SU-DHL-6 (cell line): ENCODE data around the gene PCGF5.
"Not testable (repeated sequence)": the region's sequence is repeated elsewhere in the genome, so short reads cannot be mapped to it uniquely, and the experiment has no call there.

ENCODE experiments used
- H2AFZ ChIP-seq: fragments of 200-600 bp; sonication (generic); 2 replicates; pipeline ENCODE4 v1.6.1; 2014; ENCODE audit warnings: low read depth, mild to moderate bottlenecking, moderate library complexity, mixed read lengths, antibody characterized with exemption, low read length; ENCODE audit not compliant: severe bottlenecking
- H3F3A ChIP-seq: fragments of 200-600 bp; shearing (Covaris generic); 2 replicates; pipeline ENCODE4 v1.6.0; 2016; ENCODE audit warnings: antibody characterized with exemption, mild to moderate bottlenecking; ENCODE audit not compliant: insufficient read depth
- H3K27ac ChIP-seq: fragments of 200-600 bp; sonication (generic); 2 replicates; pipeline ENCODE4 v1.5.1; 2016; ENCODE audit warnings: low read depth, mild to moderate bottlenecking, low read length, moderate library complexity, mixed read lengths
- H3K27me3 ChIP-seq: fragments of 200-600 bp; sonication (generic), shearing (Covaris generic); 2 replicates; pipeline ENCODE4 v1.6.0; 2014; ENCODE audit warnings: mild to moderate bottlenecking, low read length
- H3K36me3 ChIP-seq: fragments of 200-600 bp; sonication (generic); 2 replicates; pipeline ENCODE4 v1.6.1; 2014; ENCODE audit warnings: mild to moderate bottlenecking, low read length, mixed read lengths
- H3K4me2 ChIP-seq: fragments of 300-600, 200-600 bp; shearing (Covaris generic), sonication (generic); 2 replicates; pipeline ENCODE4 v1.6.0; 2014; ENCODE audit warnings: low read length, low read depth, mild to moderate bottlenecking; ENCODE audit not compliant: poor library complexity, severe bottlenecking
- H3K4me3 ChIP-seq: fragments of 200-600 bp; sonication (generic); 2 replicates; pipeline ENCODE4 v1.5.1; 2014; ENCODE audit warnings: antibody characterized with exemption, low read length, mild to moderate bottlenecking, mixed read lengths; ENCODE audit not compliant: insufficient read depth, poor library complexity, severe bottlenecking
- H3K79me2 ChIP-seq: fragments of 200-600 bp; sonication (generic); 2 replicates; pipeline ENCODE4 v1.6.1; 2014; ENCODE audit warnings: mild to moderate bottlenecking, low read length, moderate library complexity; ENCODE audit not compliant: insufficient read depth
- H3K9ac ChIP-seq: fragments of 200-600 bp; sonication (generic); 2 replicates; pipeline ENCODE4 v1.7.0; 2014; ENCODE audit warnings: mild to moderate bottlenecking, low read length
- H3K9me2 ChIP-seq: fragments of 200-600 bp; sonication (generic); replicated peaks from 2 replicates; pipeline ENCODE4 v1.6.1; 2014; ENCODE audit warnings: low read length; ENCODE audit not compliant: insufficient read depth
- H3K9me3 ChIP-seq: fragments of 200-600 bp; sonication (generic); 2 replicates; pipeline ENCODE4 v1.6.1; 2014; ENCODE audit warnings: low read length, mixed read lengths; ENCODE audit not compliant: insufficient read depth
- H4K20me1 ChIP-seq: fragments of 200-600 bp; sonication (generic); 2 replicates; pipeline ENCODE4 v1.6.1; 2014; ENCODE audit warnings: low read depth, mild to moderate bottlenecking, antibody characterized with exemption, low read length, moderate library complexity, mixed read lengths
- EZH2phosphoT487 ChIP-seq: fragments of 200-600 bp; sonication (generic), shearing (Covaris generic); conservative IDR thresholded peaks from 2 replicates; pipeline ENCODE4 v1.6.1; 2018; ENCODE audit warnings: mild to moderate bottlenecking, antibody characterized with exemption, low read length, moderate library complexity, mixed read lengths
- TF ChIP-seq, protein P1 (sequence below): fragments of 200-600 bp; sonication (generic); IDR thresholded peaks from one replicate; pipeline ENCODE4 v1.5.1; 2017; ENCODE audit warnings: antibody characterized with exemption, mild to moderate bottlenecking, low read length, moderate library complexity; ENCODE audit not compliant: insufficient read depth, poor library complexity, severe bottlenecking

PCGF5 gene

DNA sequence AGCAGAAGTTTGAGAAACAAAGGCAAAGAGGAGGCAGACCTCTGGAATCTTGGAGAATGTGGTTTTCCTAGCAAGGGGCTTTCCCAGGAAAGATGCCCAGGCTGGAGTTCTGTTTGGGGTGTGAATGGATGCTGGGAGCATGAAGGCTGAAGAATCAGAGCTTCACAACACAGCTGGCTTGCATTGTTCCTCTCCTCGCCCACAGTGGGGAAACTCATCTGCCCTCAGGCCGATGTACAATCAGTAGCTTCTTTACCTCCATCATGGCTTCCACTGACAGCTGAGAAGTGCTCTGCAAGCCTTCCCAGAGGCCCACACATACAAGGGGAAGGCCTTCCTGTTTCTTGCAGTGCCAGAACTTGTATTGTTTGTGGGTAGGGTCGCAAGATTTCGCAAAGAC lies 98.9 kb downstream of the PCGF5 start:
- H3K36me3 ChIP-seq: no peaks in the 10 kb centered on the region
- H3K27ac ChIP-seq: no peak overlapping the region
- H3K9ac ChIP-seq: no peak overlapping the region
- H3F3A ChIP-seq: no peaks in the 10 kb centered on the region
- H2AFZ ChIP-seq: no peak overlapping the region
- no peaks in the 10 kb centered on the region for H3K9me3 ChIP-seq
- no peak overlapping the region for H3K4me3 ChIP-seq
- H3K27me3 ChIP-seq: no peaks in the 10 kb centered on the region
- no peak overlapping the region for H3K4me2 ChIP-seq
- TF ChIP-seq EZH2phosphoT487: no peak
- TF ChIP-seq, protein P1, sequence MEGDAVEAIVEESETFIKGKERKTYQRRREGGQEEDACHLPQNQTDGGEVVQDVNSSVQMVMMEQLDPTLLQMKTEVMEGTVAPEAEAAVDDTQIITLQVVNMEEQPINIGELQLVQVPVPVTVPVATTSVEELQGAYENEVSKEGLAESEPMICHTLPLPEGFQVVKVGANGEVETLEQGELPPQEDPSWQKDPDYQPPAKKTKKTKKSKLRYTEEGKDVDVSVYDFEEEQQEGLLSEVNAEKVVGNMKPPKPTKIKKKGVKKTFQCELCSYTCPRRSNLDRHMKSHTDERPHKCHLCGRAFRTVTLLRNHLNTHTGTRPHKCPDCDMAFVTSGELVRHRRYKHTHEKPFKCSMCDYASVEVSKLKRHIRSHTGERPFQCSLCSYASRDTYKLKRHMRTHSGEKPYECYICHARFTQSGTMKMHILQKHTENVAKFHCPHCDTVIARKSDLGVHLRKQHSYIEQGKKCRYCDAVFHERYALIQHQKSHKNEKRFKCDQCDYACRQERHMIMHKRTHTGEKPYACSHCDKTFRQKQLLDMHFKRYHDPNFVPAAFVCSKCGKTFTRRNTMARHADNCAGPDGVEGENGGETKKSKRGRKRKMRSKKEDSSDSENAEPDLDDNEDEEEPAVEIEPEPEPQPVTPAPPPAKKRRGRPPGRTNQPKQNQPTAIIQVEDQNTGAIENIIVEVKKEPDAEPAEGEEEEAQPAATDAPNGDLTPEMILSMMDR: no peak
- H4K20me1 ChIP-seq: no peaks in the 10 kb centered on the region
- H3K79me2 ChIP-seq: no peaks in the 10 kb centered on the region
- H3K9me2 ChIP-seq: no peaks in the 10 kb centered on the region

DNA sequence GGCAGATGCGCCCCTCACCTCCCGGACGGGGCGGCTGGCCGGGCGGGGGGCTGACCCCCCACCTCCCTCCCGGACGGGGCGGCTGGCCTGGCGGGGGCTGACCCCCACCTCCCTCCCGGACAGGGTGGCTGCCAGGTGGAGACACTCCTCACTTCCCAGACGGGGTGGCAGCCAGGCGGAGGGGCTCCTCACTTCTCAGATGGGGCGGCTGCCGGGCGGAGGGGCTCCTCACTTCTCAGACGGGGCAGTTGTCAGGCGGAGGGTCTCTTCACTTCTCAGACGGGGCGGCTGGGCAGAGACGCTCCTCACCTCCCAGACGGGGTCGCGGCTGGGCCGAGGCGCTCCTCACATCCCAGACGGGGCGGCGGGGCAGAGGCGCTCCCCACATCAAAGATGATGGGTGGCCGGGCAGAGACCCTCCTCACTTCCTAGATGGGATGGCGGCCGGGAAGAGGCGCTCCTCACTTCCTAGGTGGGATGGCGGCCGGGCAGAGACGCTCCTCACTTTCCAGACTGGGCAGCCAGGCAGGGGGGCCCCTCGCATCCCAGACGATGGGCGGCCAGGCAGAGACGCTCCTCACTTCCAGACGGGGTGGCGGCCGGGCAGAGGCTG lies 102.9 kb downstream of the PCGF5 start:
- H3K4me2 ChIP-seq, H3K27me3 ChIP-seq, H4K20me1 ChIP-seq, H3K9ac ChIP-seq, H3K4me3 ChIP-seq, H3K36me3 ChIP-seq, H3K9me2 ChIP-seq, H2AFZ ChIP-seq, H3K79me2 ChIP-seq, H3F3A ChIP-seq, H3K27ac ChIP-seq, H3K9me3 ChIP-seq: not testable (repeated sequence)

DNA sequence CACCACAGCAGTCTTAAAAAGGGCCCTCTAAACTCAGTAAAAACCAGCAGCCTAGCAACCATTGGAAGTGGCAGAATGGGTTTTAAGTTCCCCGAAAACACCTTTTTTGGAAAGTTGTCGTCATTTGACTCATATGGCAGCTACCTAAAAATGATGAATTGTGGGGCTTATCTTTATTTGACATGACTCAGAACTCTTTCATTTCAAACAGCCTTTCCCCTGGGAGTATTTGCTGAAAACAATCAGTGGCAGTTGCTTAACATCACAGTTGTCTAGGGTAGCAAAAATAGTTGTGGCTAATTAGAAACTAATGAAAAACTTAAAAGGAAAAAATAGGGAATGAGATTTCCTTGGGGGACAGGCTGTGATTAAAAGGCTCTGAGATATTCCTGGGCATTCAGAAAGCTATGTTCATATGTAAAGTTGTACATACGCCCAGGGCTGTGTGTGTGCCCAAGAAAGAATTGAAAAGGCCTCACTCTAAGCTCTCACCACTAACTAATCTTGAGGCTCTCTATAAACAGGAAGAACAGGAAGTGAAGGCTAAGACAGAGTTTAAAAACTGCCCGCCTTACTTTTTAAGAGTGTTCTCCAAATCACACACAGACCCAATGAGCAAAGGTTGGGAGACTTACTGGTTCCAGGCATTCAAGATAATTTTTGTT lies 108.0 kb downstream of the PCGF5 start:
- no peak overlapping the region for H3K9ac ChIP-seq
- H3K36me3 ChIP-seq: no peaks in the 10 kb centered on the region
- H4K20me1 ChIP-seq: no peaks in the 10 kb centered on the region
- TF ChIP-seq, protein P1: no peak
- TF ChIP-seq EZH2phosphoT487: no peak
- no peak overlapping the region for H3K27ac ChIP-seq
- H3K9me3 ChIP-seq: no peaks in the 10 kb centered on the region
- H2AFZ ChIP-seq: no peak overlapping the region
- no peaks in the 10 kb centered on the region for H3F3A ChIP-seq
- H3K27me3 ChIP-seq: no peaks in the 10 kb centered on the region
- no peak overlapping the region for H3K4me3 ChIP-seq
- H3K79me2 ChIP-seq: no peaks in the 10 kb centered on the region
- no peak overlapping the region for H3K4me2 ChIP-seq
- H3K9me2 ChIP-seq: no peaks in the 10 kb centered on the region
